Measurements from ENCODE around the gene CKAP4.
A peak's percentile ranks its signal among the peaks of the same experiment; 100 is the strongest.

The CKAP4 gene

DNA sequence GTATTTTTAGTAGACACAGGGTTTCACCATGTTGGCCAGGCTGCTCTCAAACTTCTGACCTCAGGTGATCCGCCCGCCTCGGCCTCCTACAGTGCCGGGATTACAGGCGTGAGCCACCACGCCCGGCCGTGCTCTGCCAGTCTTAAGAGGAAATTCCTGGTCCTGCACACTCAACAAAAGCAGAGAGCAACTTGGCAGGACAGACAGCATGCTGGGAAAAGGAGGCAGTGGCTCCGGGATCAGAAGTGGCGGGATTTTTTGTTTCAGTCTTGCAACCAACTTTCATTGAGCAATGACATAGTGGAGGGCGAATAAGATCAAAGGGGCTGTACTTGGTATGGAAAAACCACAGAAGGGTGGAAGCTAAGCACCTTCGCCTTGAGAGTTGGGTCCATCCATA is 2.1 kb downstream of the CKAP4 start:
- peak overlapping the region in 1 of 2 donors; percentile 38 for H3K9ac ChIP-seq (ENCODE audit: low read depth in 1 of 2, low read length in 2 of 2)
- H3K27ac ChIP-seq (ENCODE audit: low read depth, low read length), result peak overlapping the region; percentile 15
- peak overlapping the region; percentile 75 to 82 for H3K4me3 ChIP-seq (ENCODE audit: low read depth in 1 of 2, low read length in 2 of 2)
- H3K36me3 ChIP-seq (ENCODE audit: control insufficient read depth in 1 of 2, insufficient read depth in 2 of 2, low read length in 2 of 2), result peaks cover 7 to 11% of the 10 kb centered on the region in 2 donors
- H3K9me3 ChIP-seq (ENCODE audit: control insufficient read depth in 1 of 2, low read length in 2 of 2), result no peaks in the 10 kb centered on the region
- H3K27me3 ChIP-seq (ENCODE audit: control insufficient read depth in 1 of 2, insufficient read depth in 2 of 2, low read length in 2 of 2), result no peaks in the 10 kb centered on the region
- H3K4me1 ChIP-seq (ENCODE audit: control insufficient read depth in 1 of 2, insufficient read depth in 2 of 2, low read length in 2 of 2), result peaks cover 27 to 40% of the 10 kb centered on the region in 2 donors

GRCh38 chr12:106243620-106244019 is 4.2 kb downstream of the CKAP4 start:
- H3K27ac ChIP-seq (ENCODE audit: low read depth, low read length), result no peak overlapping the region
- no peak overlapping the region for H3K9ac ChIP-seq (ENCODE audit: low read depth in 1 of 2, low read length in 2 of 2)
- H3K4me1 ChIP-seq (ENCODE audit: control insufficient read depth in 1 of 2, insufficient read depth in 2 of 2, low read length in 2 of 2), result peaks cover 12 to 26% of the 10 kb centered on the region in 2 donors

GRCh38 chr12:106240821-106241220 is 7.0 kb downstream of the CKAP4 start:
- H3K9me3 ChIP-seq (ENCODE audit: control insufficient read depth in 1 of 2, low read length in 2 of 2), result no peaks in the 10 kb centered on the region
- H3K27me3 ChIP-seq (ENCODE audit: control insufficient read depth in 1 of 2, insufficient read depth in 2 of 2, low read length in 2 of 2), result no peaks in the 10 kb centered on the region
- no peak overlapping the region for H3K9ac ChIP-seq (ENCODE audit: low read depth in 1 of 2, low read length in 2 of 2)
- H3K4me3 ChIP-seq (ENCODE audit: low read depth in 1 of 2, low read length in 2 of 2), result no peak overlapping the region
- H3K36me3 ChIP-seq (ENCODE audit: control insufficient read depth in 1 of 2, insufficient read depth in 2 of 2, low read length in 2 of 2), result peaks cover 25 to 38% of the 10 kb centered on the region in 2 donors
- H3K27ac ChIP-seq (ENCODE audit: low read depth, low read length), result no peak overlapping the region
- peaks cover 5 to 13% of the 10 kb centered on the region in 2 donors for H3K4me1 ChIP-seq (ENCODE audit: control insufficient read depth in 1 of 2, insufficient read depth in 2 of 2, low read length in 2 of 2)

More at GRCh38 chr12:106243620-106244019, 4.2 kb downstream of the CKAP4 start:
- Histone ChIP-seq H3K27me3 (ENCODE audit: control insufficient read depth in 1 of 2, insufficient read depth in 2 of 2, low read length in 2 of 2) (no peaks in the 10 kb centered on the region), H3K4me3 (ENCODE audit: low read depth in 1 of 2, low read length in 2 of 2) (no peak overlapping the region), H3K36me3 (ENCODE audit: control insufficient read depth in 1 of 2, insufficient read depth in 2 of 2, low read length in 2 of 2) (peaks cover 21 to 28% of the 10 kb centered on the region in 2 donors), H3K9me3 (ENCODE audit: control insufficient read depth in 1 of 2, low read length in 2 of 2) (no peaks in the 10 kb centered on the region)

DNA sequence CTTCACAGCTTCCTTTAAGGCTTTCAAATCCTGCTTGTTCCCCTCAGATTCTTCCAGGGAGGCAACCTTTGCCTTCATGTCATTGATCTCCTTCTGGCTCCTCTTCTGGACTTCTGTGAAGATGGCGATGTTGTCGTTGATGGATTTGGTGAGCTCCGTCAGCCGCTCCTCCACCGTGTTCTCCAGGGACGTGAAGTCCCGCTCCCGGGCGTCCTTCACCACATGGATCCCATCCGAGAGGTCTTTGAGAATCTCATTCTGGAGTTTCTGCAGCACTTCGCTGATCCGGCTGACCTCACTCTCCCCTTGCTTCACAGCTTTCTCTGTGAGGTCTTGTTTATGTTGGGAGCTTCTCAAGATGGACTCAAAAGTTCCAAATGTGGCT is 7.9 kb downstream of the CKAP4 start:
- Histone ChIP-seq H3K9me3 (ENCODE audit: control insufficient read depth in 1 of 2, low read length in 2 of 2) (no peaks in the 10 kb centered on the region), H3K36me3 (ENCODE audit: control insufficient read depth in 1 of 2, insufficient read depth in 2 of 2, low read length in 2 of 2) (peaks cover 25 to 38% of the 10 kb centered on the region in 2 donors), H3K9ac (ENCODE audit: low read depth in 1 of 2, low read length in 2 of 2) (no peak overlapping the region), H3K4me1 (ENCODE audit: control insufficient read depth in 1 of 2, insufficient read depth in 2 of 2, low read length in 2 of 2) (peaks cover under 1 to 5% of the 10 kb centered on the region in 2 donors), H3K27ac (ENCODE audit: low read depth, low read length) (no peak overlapping the region), H3K27me3 (ENCODE audit: control insufficient read depth in 1 of 2, insufficient read depth in 2 of 2, low read length in 2 of 2) (no peaks in the 10 kb centered on the region), H3K4me3 (ENCODE audit: low read depth in 1 of 2, low read length in 2 of 2) (no peak overlapping the region)

- no peak overlapping the region for H3K27ac ChIP-seq (ENCODE audit: low read depth, low read length)
- no peaks in the 10 kb centered on the region for H3K4me1 ChIP-seq (ENCODE audit: control insufficient read depth in 1 of 2, insufficient read depth in 2 of 2, low read length in 2 of 2)
- H3K27me3 ChIP-seq (ENCODE audit: control insufficient read depth in 1 of 2, insufficient read depth in 2 of 2, low read length in 2 of 2), result no peaks in the 10 kb centered on the region
- peaks cover 25 to 38% of the 10 kb centered on the region in 2 donors for H3K36me3 ChIP-seq (ENCODE audit: control insufficient read depth in 1 of 2, insufficient read depth in 2 of 2, low read length in 2 of 2)
- no peaks in the 10 kb centered on the region for H3K9me3 ChIP-seq (ENCODE audit: control insufficient read depth in 1 of 2, low read length in 2 of 2)
- no peak overlapping the region for H3K4me3 ChIP-seq (ENCODE audit: low read depth in 1 of 2, low read length in 2 of 2)
- no peak overlapping the region for H3K9ac ChIP-seq (ENCODE audit: low read depth in 1 of 2, low read length in 2 of 2)
These were observed 8.4 kb downstream of the CKAP4 start for GRCh38 chr12:106239241-106239950.

DNA sequence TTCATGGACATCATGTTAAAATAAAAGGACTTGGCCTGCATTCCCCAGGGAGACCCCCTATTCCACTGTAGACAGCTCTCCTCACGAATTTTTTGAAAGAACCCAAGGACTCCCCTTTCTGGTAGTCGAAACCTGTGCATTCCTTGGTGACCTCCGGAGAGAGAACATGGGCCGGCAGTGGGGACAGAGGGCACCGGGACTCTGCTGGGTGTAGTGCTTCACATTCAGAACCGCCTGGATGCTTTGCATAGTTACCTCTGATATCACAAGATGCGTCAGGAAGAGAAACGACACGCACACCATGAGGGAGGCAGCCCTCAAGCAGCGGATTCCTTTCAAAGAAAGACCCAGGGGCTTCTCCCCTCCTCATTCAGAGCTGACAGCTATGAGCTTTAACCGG is 9.7 kb downstream of the CKAP4 start:
- Histone ChIP-seq H3K36me3 (ENCODE audit: control insufficient read depth in 1 of 2, insufficient read depth in 2 of 2, low read length in 2 of 2) (peaks cover 25 to 35% of the 10 kb centered on the region in 2 donors), H3K9me3 (ENCODE audit: control insufficient read depth in 1 of 2, low read length in 2 of 2) (no peaks in the 10 kb centered on the region), H3K4me1 (ENCODE audit: control insufficient read depth in 1 of 2, insufficient read depth in 2 of 2, low read length in 2 of 2) (no peaks in the 10 kb centered on the region), H3K4me3 (ENCODE audit: low read depth in 1 of 2, low read length in 2 of 2) (no peak overlapping the region), H3K27me3 (ENCODE audit: control insufficient read depth in 1 of 2, insufficient read depth in 2 of 2, low read length in 2 of 2) (no peaks in the 10 kb centered on the region), H3K9ac (ENCODE audit: low read depth in 1 of 2, low read length in 2 of 2) (no peak overlapping the region), H3K27ac (ENCODE audit: low read depth, low read length) (no peak overlapping the region)

DNA sequence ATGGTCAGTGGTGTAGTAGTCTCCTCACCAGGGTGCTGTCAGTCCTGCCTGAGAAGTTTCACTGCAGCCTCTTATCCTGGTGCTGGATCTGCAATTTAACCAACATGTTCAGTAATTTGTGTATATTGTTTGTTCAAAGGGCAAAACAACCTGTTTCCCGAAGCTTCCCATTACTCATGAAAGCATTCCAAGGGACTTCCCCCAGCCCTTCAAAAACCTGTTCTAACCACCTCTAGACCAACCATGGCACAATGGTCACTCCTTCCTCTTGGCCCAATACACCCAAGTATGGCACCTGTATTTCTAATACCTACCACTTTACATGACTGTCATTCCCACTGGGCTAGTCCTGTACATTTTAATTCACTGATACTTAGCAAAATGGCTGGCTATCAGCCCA is 12.1 kb downstream of the CKAP4 start:
- Histone ChIP-seq H3K36me3 (ENCODE audit: control insufficient read depth in 1 of 2, insufficient read depth in 2 of 2, low read length in 2 of 2) (peaks cover 18 to 28% of the 10 kb centered on the region in 2 donors), H3K4me3 (ENCODE audit: low read depth in 1 of 2, low read length in 2 of 2) (no peak overlapping the region), H3K9ac (ENCODE audit: low read depth in 1 of 2, low read length in 2 of 2) (no peak overlapping the region), H3K27me3 (ENCODE audit: control insufficient read depth in 1 of 2, insufficient read depth in 2 of 2, low read length in 2 of 2) (no peaks in the 10 kb centered on the region), H3K9me3 (ENCODE audit: control insufficient read depth in 1 of 2, low read length in 2 of 2) (no peaks in the 10 kb centered on the region), H3K4me1 (ENCODE audit: control insufficient read depth in 1 of 2, insufficient read depth in 2 of 2, low read length in 2 of 2) (no peaks in the 10 kb centered on the region), H3K27ac (ENCODE audit: low read depth, low read length) (no peak overlapping the region)

- H3K27ac ChIP-seq (ENCODE audit: low read depth, low read length), result no peak overlapping the region
- no peaks in the 10 kb centered on the region for H3K27me3 ChIP-seq (ENCODE audit: control insufficient read depth in 1 of 2, insufficient read depth in 2 of 2, low read length in 2 of 2)
- no peak overlapping the region for H3K4me3 ChIP-seq (ENCODE audit: low read depth in 1 of 2, low read length in 2 of 2)
- peaks cover 12 to 18% of the 10 kb centered on the region in 2 donors for H3K36me3 ChIP-seq (ENCODE audit: control insufficient read depth in 1 of 2, insufficient read depth in 2 of 2, low read length in 2 of 2)
- no peaks in the 10 kb centered on the region for H3K4me1 ChIP-seq (ENCODE audit: control insufficient read depth in 1 of 2, insufficient read depth in 2 of 2, low read length in 2 of 2)
- no peaks in the 10 kb centered on the region for H3K9me3 ChIP-seq (ENCODE audit: control insufficient read depth in 1 of 2, low read length in 2 of 2)
- H3K9ac ChIP-seq (ENCODE audit: low read depth in 1 of 2, low read length in 2 of 2), result no peak overlapping the region
These were observed 13.4 kb downstream of the CKAP4 start for GRCh38 chr12:106234449-106234848.

GRCh38 chr12:106233011-106233410 is 14.8 kb downstream of the CKAP4 start:
- H3K9ac ChIP-seq (ENCODE audit: low read depth in 1 of 2, low read length in 2 of 2), result no peak overlapping the region
- H3K4me3 ChIP-seq (ENCODE audit: low read depth in 1 of 2, low read length in 2 of 2), result no peak overlapping the region
- no peaks in the 10 kb centered on the region for H3K27me3 ChIP-seq (ENCODE audit: control insufficient read depth in 1 of 2, insufficient read depth in 2 of 2, low read length in 2 of 2)
- no peaks in the 10 kb centered on the region for H3K4me1 ChIP-seq (ENCODE audit: control insufficient read depth in 1 of 2, insufficient read depth in 2 of 2, low read length in 2 of 2)
- H3K9me3 ChIP-seq (ENCODE audit: control insufficient read depth in 1 of 2, low read length in 2 of 2), result no peaks in the 10 kb centered on the region
- H3K36me3 ChIP-seq (ENCODE audit: control insufficient read depth in 1 of 2, insufficient read depth in 2 of 2, low read length in 2 of 2), result peaks cover under 1 to 5% of the 10 kb centered on the region in 2 donors
- H3K27ac ChIP-seq (ENCODE audit: low read depth, low read length), result no peak overlapping the region

GRCh38 chr12:106229036-106229591 is 18.7 kb downstream of the CKAP4 start:
- Histone ChIP-seq H3K9me3 (ENCODE audit: control insufficient read depth in 1 of 2, low read length in 2 of 2) (no peaks in the 10 kb centered on the region), H3K27ac (ENCODE audit: low read depth, low read length) (no peak overlapping the region), H3K4me1 (ENCODE audit: control insufficient read depth in 1 of 2, insufficient read depth in 2 of 2, low read length in 2 of 2) (no peaks in the 10 kb centered on the region), H3K27me3 (ENCODE audit: control insufficient read depth in 1 of 2, insufficient read depth in 2 of 2, low read length in 2 of 2) (no peaks in the 10 kb centered on the region), H3K9ac (ENCODE audit: low read depth in 1 of 2, low read length in 2 of 2) (no peak overlapping the region), H3K36me3 (ENCODE audit: control insufficient read depth in 1 of 2, insufficient read depth in 2 of 2, low read length in 2 of 2) (no peaks in the 10 kb centered on the region), H3K4me3 (ENCODE audit: low read depth in 1 of 2, low read length in 2 of 2) (no peak overlapping the region)

Measured in duodenal mucosa (tissue), 2 donors.